ENCODE results near the gene CSAG1.
"Not testable (repeated sequence)": the region's sequence is repeated elsewhere in the genome, so short reads cannot be mapped to it uniquely, and the experiment has no call there.

Gene CSAG1

DNA sequence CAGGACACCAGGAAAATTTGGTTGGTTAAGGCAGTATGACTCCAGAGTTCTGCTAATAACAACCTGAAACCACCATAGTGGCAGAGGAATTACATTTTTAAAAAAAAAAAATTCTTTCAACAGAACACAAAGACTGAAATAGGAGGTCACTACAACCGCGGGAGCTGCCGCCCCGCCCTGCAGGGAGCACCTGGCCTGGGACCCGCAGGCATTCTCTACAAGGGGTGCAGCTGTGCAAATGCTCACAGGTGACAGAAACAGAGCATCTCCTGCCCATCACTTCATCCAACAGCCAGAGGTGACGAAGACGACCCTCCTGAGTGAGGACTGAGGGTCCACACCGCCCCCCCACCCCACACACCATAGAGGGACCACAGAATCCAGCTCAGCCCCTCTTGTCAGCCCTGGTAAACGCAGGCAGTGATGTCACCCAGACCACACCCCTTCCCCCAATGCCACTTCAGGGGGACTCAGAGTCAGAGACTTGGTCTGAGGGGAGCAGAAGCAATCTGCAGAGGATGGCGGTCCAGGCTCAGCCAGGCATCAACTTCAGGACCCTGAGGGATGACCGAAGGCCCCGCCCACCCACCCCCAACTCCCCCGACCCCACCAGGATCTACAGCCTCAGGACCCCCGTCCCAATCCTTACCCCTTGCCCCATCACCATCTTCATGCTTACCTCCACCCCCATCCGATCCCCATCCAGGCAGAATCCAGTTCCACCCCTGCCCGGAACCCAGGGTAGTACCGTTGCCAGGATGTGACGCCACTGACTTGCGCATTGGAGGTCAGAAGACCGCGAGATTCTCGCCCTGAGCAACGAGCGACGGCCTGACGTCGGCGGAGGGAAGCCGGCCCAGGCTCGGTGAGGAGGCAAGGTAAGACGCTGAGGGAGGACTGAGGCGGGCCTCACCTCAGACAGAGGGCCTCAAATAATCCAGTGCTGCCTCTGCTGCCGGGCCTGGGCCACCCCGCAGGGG is 35.3 kb downstream of the CSAG1 start, which contains the start of gene MAGEA3:
Gene MAGEA3, plus strand, starts transcription at position 843 of the 980 bp plus-strand sequence. CDS start 2,039 bp downstream, outside the sequence.
- DNase-seq, result not testable (repeated sequence)

DNA sequence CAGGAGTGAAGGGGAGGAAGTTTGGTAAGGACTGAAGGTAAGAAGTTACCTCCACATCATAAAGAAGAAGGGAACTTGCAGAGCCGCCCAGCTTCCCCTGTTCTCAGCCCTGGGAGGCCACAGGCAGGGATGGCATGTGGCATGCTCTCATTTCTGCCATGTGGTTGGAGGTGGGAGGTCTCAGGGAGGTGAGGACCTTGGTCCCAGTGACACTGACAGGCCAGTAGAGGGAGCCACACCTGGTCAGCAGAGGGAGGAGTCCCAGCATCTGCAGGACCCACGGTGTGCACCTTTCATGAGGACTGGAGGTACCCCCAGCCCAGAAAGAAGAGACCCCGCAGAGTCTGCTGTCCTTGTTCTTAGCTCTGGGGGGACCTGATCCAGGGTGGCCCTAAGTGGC is 52.5 kb downstream of the CSAG1 start:
- DNase-seq, result not testable (repeated sequence)
